Renal cortical epithelial cell (primary cell): Measurements from ENCODE around the gene BRD9. TPM values are rescaled to one million over a fixed set of nuclear protein-coding genes. Genes with fewer than 3 reads are reported as not detected.
"Not testable (repeated sequence)": the region's sequence is repeated elsewhere in the genome, so short reads cannot be mapped to it uniquely, and the experiment has no call there.

Experiments
- DNase-seq: peaks from one replicate; pipeline ENCODE4 v3.0.0-alpha.2; 2011; ENCODE audit warnings: low read depth
- total RNA-seq: library from RNA; depleted of rRNA; stranded (reverse); fragments of >200 nt; gene quantifications from 2 replicates; pipeline ENCODE4 v1.2.3, GENCODE V29; 2014

BRD9 gene
- total RNA-seq, 1 donor from 2014 or later = 45.4 TPM

DNA sequence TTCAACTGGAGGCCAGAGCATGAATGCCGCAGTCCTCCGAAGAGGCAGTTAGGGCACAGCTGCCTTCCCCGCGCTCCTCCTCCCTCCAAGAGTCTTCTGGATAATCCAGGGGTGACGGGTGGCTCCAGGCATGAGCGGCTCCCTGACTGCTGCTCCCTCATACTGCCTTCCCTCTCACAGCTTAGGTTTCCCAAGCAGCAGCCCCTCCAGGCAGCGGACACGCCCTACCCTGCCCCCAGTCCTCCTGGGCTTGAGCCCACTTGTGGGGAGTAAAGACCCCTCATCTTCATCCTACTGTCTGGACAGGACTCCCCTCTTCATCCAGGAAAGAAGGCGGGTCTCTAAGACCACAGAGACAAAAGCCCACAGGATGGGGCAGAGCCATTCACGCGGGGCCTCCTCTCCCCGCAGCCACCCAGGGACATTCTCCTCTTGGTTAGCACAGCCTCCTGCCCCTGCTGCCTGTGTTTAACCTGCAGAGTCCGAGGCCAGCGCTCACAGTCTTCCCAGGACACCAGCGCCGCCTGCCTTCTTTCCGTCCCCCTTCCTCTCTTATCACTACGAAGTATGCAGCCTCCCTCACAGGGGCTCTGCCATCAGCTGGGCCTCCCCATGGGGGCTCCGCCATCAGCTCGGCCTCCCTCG lies 47.4 kb downstream of the BRD9 start:
- DNase-seq = not testable (repeated sequence)

DNA sequence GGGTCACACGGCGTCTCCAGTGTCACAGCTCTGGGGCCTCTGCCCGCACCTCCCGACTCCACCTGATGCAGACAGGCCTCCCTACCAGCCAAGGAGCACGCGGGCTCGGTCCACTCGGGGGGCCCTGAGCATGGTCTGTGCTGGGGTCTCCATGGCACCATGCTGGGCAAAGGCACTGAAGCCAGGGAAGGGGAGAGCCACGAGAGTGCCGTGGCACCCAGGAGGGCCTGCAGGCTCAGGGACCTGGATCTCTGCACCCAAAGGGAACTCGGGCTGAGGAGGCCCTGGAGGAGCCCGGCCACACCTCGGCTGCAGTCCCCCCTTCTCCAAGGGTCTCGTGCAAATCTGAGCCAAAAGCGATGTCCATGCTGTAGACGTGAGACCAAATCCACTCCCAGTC lies 48.2 kb downstream of the BRD9 start:
- not testable (repeated sequence) for DNase-seq

DNA sequence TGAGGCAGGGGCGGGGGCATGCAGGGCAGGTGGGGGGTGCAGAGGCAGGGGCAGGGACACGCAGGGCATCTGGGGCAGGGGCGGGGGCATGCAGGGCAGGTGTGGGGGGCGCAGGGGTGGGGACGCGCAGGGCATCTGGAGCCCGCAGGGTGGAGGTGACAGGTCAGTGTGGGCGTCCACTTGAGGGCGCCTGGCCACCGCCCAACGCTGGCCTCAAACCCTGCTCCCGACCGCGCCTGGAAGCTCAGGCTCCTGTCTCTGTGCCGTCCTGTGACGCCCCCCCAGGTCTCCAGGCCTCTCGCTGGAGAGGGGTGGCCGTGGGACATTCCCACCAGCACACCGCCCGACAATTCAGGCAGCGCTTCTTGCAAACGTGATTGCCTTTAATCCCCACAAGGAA lies 48.7 kb downstream of the BRD9 start:
- DNase-seq = not testable (repeated sequence)

GRCh38 chr5:843371-843770 lies 49.2 kb downstream of the BRD9 start:
- not testable (repeated sequence) for DNase-seq

DNA sequence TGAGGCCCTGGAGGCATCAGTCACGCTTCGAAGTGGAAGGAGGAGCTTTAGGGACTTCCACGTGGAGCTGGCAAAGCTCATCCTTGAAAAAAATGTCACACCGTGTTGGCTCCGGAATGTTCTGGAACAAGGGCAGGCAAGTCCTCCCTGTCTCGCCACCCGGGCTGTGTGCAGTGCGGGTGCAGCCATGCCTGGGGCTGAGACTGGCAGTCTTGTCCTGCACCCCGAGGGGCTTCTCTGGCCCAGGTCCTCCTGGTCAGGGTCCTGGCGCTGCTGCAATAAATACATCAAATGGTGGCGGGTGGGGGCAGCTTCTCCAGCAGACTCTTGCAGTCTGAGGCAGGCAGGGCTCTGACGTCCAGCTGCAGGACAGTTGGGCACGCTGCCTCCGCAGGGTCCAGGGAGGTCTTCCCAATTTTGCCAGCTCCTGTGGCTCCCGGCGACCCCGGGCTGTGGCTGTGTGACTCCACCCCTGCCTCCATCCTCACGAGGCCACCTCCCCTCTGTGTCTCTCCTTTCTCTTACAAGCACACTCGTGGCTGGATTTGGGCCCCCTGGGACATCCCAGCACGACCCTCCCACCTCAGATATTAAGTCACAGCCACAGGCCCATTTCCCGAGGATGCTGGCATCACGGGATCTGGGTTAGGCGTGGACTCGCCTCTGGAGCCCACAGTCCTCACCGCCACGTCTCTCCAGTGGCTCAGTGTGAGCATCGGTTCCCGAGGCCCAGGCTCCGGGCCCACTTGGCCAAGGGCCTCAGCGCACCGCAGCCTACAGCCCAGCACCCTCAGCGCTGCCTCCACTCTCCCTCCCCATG lies 50.0 kb downstream of the BRD9 start:
- DNase-seq = not testable (repeated sequence)

DNA sequence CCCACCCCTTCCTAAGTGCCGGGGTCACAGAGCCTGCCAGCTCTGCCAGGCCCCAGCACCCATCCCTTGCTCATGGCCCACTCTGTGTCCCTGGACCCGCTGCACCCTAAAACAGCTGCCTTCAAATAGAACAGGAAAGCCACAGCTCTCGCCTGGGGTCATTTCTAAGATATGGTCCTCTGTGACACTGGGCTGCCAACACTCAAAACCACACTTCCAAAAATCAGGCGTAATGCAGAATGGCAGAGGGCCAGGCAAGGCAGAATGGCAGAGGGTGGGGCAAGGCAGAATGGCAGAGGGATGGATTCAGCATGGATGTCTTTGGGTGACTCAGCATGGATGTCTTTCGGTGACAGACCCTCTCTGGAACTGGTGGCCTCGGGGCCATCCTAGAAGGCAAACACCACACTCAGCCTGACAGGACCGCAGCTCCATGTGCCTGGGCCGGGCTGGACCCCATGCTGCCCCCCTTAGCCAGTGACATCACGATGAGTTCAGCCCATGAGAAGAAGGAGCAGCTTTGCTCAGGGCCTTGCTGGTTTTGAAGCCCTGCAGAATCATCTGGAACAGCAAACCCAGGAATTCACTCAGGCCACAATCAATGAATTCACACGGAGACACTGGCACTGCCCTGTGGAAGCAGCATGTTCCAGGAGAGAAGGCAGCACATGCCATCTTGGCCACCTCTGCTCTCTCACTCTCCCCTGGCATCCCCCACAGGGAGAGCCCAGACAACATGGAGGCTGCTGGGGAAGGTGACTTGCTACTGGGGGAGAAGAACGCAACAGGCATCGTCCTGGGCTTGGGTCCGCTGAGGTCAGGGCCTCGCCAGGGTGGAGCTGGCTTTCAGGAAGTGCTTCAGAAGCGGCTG lies 50.8 kb downstream of the BRD9 start:
- DNase-seq = not testable (repeated sequence)

- not testable (repeated sequence) for DNase-seq
Measured at GRCh38 chr5:840974-841435, 51.6 kb downstream of the BRD9 start.

GRCh38 chr5:840118-840973 lies 52.3 kb downstream of the BRD9 start:
- not testable (repeated sequence) for DNase-seq

GRCh38 chr5:838431-838851 lies 54.2 kb downstream of the BRD9 start:
- not testable (repeated sequence) for DNase-seq

- DNase-seq = not testable (repeated sequence)
Measured at GRCh38 chr5:837621-838121, 54.9 kb downstream of the BRD9 start.

GRCh38 chr5:835933-836612 lies 56.5 kb downstream of the BRD9 start:
- not testable (repeated sequence) for DNase-seq

DNA sequence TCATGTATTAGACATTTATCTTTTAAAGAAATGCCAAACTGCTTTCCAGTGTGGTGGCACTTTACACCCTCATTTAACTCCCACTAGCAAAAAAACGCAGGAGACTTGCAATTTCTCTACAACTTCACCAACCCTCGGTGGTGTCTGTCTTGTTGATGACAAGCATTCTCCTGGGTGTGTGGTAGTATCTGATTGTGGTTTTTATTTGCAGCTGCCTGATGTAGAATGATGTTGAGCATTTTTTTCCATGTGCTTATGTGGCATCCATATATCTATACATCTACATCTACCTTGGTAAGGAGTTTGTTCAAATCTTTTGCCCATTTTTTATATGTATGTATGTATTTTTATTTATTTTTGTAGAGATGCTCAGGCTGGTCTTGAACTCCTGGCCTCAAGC lies 58.6 kb downstream of the BRD9 start:
- DNase-seq = not testable (repeated sequence)

GRCh38 chr5:828194-828593 lies 64.4 kb downstream of the BRD9 start:
- not testable (repeated sequence) for DNase-seq

GRCh38 chr5:825544-825943 lies 67.1 kb downstream of the BRD9 start:
- not testable (repeated sequence) for DNase-seq

- DNase-seq = no peak
Measured at GRCh38 chr5:821504-821903, 71.1 kb downstream of the BRD9 start.

DNA sequence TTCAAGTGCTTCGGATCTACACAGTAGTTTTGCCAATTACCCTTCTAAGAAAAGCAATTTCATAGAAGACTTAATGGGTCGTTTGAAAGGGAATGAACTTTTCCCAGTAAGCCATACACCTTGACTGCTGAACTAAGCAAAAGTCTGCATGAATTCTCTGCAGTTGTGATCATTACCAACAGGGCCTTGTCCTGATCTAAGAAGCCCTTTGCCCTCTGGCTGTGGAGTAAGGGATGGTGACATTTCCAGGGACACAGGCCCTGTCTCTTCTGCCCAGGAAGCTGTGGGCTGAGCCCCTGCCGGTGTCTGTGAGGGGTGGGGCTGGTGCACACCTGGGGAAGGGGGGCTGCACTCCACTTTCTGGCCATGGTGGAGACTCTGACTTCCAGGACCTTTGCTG lies 72.4 kb downstream of the BRD9 start:
- no peak for DNase-seq

DNA sequence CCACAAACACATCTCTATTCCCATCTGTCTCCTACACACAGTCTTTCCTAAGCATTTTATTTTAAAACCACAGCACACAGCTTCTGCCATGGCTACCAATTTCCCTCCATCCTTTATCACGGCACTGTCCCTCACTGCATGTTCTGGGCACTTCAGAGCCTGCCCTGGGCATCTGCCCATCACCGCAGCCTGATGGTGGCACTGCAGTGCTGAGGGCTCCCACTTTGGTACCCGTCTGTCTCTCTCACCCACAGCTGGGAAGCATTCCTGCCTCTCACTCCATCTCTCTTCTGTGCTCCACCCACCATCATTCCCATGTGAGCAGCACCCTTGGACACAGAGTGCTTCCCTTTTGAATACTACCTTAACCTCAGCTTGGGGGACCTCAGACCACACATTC lies 73.5 kb downstream of the BRD9 start:
- DNase-seq = no peak

DNA sequence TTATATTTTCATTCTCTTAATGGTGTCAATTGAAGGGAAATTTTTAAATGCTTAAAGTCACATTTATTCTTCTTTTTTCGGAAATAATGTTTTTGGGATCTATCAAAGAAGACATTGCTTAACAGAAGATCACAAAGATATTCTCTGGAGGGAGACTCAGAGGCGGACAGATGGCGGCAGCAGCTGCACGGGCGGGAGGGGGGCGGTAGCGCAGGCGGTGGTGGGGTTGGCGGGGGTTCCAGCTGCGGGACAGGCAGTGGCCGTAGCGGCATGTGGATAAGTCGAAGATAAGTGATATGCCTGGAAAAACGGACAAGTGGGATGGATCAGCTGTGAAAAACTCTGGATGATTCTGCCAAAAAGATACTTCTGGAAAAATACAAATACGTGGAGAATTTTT lies 76.4 kb downstream of the BRD9 start:
- DNase-seq = no peak

GRCh38 chr5:815449-815848 lies 77.2 kb downstream of the BRD9 start:
- DNase-seq = no peak
